HG03521 (cell line): Measurements from ENCODE around the gene AP5B1.

Source experiments
- ATAC-seq: cut with Tn5 transposase; IDR thresholded peaks from one replicate; pipeline ENCODE4 v1.9.1; 2021; ENCODE audit warnings: mild to moderate bottlenecking, moderate library complexity; ENCODE audit not compliant: unreplicated experiment

AP5B1 gene

DNA sequence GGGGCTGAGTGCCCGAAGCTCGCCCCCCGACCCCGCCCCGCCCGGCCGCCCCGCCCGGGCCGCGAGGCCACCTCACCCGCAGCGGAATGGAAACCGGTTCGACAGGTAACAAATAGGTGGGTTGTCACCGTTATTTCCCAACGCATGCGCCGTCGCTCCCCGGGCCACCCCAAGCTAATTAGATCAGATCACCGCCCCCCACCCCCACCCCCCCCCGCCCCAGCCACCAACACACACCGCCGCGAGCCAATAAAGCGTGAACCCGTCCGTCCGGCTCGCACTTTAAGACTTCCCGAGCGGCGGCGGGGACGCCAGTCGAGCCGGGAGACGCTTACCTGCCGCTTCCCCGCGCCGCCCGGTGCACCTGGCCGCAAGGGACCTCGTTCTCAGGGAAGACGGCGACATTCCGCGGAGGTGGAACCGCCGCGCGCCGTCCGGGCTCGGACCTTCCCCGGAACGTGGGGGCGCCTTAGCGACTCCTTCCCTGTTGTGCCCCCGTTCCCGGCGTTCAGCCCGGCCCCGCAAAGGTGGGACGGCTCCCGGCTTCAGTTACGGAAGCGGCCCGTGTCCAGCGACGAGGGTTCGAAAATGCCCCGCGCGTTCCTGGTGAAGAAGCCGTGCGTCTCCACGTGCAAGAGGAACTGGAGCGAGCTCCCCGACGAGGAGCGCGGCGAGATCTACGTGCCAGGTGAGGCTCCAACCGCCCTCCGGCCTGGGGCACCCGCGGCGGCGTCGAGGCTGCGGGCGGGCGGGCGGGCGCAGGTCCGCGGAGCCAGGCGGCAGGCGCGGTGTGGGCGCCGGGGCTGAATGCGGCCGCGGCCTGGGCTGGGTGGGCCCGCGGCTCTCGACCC, 6.2 kb upstream of the AP5B1 start, which contains the start of gene OVOL1:
Gene OVOL1 (plus strand): TSS at position 278 of the 851 bp plus-strand sequence. CDS start 311 bp downstream, at position 589.
- ATAC-seq = no peak

DNA sequence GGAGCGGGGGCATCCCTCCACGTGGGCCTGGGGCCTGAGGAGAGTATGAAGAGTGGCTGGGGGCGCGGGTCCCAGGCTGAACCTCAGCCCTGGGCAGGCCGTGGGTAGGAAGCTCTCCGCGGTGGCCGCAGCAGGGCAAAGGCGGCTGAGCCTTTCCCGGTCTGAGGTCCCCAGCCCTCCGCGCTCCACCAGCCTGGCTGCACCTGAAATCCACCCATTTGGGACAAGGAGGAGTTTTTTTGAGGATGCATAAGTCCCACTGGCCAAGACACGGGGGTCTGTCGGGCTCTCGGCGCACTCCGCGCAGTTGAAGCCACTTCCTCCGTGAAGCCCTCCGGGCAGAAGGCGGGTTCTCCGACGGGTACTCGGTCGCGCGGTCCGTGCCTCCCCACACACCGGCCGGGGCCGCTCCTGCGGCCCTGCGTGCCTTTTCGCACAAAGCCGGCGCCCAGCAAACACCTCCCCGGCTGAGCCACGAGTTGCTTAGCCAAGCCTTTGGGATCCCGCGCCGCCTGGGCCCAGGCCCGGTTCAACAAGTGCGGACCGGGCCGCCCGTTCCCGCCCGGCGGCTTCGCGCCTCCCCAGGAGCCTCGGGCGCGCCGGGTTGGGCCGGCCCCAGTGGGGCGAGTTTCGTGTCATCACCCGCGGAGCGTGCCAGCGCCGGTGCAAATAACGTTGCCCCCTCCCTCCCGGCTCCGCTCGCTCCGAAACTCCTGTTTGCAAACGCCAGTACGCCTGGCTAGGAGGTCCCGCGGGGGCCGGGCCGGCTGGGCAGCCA, 5.4 kb upstream of the AP5B1 start:
- ATAC-seq = no peak

DNA sequence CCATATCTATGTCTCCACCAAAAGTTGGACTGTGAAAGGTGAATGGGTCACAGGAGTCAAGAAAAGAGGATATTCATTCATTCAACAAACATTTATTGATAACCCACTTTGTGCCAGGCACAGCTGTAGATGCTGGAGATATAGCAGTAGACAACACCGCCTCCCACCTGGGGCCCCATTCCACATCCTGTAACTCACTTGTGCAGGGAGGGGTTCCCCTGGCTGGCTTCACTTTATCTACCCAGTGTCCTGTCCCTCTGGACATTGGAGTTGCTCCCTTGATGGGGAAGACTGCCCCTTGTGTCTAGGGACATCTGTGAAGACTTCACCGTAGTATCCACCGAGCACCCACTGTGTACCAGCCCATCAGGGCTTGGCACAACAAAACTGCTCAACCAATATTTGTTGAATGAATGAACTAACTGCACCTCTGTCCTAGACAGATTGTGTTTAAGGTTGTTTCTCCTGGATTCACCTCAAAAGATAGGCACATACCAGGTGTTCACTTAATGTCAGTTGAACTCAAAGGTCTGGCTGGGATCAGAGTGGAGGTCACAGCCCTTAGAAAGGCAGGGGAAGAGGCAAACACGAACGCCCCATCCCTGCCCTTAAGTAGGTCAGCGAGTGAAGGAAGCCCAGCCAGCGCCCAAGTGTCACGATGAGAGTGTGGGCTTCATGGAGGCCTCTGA, 4.7 kb upstream of the AP5B1 start:
- ATAC-seq = no peak

DNA sequence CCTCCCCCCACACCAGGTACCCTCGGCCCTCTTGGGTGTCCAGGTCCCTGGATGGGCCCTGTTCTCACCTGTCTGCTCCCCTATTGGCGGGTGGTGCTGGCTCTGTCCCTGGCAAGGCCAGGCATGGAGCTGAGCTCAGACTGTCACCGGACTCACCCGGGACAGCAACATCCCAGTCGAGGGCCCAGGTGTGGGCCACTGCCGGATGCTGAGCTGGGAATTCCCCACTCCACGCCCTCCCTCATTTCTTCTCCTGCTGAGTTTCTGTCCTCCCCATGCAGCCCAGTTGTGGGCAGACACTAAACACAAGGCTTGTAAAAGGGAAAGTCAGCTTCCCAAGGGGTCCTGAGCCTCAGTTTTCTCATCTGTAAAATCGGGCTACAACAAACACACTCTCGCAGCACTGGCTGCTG, 2.0 kb upstream of the AP5B1 start:
- no peak for ATAC-seq

DNA sequence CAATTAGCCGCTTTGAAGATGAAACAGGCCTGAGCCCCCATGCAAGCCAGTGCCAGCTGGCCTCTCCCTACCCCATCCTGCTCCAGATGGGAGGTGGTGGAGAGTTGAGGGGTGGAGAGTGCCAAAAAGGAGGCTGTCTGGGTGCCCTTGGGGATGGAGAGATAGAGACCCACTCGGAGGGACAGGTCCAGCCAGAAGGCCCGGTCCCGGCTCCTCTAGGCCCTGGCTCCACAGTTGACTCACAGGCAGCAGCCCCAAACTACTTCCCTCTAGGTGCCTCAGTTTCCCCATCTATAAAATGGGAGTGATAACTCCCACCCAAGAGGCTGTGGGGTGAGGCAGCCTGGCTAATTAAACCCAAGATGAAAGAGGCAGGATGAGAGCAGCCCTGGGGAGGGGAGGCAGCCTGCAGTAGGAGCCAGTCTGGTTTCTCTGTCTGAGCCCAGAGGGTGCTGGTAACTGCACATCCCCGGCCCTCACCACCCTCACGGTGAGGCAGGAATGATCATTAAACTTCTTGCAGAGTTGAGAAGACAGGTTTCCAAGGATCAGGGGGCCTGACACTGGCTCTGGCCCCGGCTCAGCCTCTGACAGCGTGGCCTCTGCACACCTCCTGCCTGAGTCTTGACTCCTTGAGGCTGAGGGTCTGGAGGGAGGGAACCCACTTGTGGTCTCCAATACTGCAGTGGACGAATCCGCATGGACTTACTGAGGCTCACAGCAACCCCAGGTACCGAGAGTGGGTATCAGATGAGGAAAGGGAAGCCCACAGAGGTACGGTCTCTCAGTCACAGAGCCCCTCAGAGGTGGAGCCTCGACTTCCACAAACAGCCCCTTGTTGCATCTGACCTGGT, 1.4 kb upstream of the AP5B1 start:
- ATAC-seq = no peak

DNA sequence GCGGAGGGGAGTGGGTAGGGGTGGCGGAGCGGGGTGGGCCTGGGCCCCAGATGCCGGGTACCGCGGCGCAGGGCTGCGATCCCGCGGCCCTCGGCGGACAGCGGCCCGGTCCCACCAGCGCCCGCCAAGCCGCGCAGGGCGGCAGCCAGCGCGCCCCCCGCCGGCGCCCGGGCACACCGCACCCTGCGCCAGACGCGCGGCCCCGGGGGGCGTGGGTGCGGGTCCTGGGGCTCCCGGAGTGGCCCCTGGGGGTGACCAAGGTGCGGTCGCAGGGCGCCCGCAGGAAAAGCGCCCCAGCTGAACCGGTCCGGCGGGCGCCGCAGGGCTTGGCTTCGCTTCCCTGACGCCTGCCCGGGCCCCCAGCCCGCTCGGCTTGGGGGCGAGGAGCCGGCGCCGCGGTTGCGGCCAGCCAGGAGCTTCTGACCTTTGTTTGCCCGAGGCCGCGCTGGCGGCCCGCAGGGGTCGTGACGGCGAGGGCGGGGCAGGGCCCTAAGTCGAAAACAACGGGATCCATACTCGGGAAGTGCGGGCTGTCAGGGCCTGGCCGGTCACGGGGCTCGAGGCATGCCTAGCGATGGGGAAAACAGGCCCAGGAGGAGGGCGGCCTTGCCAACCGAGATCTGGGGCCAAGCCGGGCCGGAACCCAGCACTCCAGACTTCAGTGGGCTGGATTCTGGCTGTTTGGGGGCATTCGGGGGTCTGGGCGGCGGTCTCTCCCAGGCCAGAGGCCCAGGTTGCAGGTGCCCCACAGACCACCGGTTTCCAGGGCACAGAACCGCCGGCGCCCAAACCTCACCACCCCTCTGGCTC, 581 bp upstream of the AP5B1 start:
- peak; percentile 23 for ATAC-seq

DNA sequence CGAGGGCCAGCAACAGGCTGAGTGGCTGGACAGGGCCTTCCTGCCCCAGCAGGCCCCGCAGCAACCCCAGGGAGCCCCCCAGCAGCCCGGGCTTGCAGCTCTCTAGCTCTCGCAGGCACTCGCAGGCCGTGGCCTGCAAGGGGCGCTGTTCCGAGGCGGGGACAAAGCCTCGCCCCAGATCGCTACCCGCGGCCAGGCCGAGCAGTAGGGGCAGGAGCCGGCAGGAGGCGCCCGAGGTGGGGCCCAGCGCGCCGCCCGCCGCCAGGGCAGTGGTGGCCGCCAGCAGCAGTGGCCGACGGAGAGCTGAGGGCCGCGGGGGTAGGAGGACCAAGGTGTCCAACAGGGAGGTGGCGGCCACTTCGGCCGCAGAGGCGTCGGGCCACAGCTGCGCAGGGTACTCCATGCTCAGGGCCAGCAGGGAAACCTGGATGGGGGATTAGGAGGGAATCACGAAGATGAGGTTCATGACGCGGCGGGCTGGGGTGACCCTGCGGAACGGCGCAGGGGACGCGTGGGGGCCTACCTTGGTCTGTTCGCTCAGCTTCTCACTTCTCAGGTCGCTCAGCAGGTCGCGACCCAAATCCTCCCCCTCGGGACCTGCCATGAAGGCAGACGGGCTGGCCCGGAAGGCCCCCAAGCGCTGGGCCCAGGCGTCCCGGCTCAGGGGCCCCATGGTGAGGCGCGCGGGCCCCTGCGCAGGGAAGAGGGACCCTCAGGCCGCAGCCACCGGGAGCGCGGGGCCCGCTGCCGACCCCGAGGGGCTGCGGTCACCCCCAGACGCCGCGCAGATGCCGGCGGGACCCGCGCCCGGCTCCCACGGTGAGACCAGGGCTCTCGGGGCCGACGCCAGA, 632 bp downstream of the AP5B1 start:
- peak; percentile 49 for ATAC-seq

DNA sequence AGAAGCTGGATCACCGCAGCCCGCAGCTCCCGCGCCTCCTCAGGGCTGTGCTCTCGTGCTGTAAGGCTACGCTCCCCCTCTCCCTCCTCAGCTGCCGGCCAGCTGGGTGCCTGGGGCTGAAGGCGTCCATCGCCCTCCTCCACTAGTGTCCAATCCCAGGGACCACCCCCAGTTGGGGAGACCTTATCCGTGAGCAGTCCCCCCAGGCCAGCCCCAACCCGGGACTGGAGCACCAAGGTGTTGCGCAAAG, 1.2 kb downstream of the AP5B1 start:
- no peak for ATAC-seq

DNA sequence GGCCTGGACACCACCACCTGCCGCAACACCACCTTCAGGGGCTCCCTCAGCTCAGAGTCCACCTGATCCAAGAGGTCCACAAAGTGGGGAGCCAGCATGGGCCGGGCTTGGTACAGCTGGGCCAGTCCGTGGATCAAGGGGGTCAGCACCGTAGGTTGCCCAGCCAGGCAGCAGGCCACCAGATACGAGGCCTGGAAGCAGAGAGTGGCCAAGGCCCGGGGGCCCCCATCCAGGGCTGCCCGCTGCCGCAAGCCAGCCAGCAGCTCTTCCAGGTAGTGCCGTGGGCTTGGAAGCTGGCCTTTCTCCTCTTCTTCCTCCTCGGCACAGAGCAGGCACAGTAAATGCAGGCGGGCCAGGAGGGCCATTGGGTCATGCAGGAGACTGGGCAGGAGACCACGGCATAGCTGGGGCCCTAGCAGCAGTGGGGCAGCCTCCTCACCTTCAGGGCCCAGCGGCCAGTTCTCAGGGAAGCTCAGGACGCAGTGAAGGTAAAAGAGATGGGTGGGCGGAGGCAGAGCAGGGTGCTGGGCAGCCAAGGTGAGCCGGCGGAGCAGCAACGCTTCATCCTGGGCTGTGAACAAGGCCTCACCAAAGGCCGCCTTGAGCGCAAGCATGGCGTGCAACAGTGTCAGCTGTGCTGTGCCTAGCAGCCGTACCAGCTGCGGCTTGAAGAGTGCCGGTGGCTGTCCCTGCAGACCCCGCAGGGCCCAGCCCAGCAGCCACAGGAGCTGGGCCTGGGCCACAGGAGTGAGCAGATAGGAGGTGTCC, 1.7 kb downstream of the AP5B1 start:
- ATAC-seq = no peak

DNA sequence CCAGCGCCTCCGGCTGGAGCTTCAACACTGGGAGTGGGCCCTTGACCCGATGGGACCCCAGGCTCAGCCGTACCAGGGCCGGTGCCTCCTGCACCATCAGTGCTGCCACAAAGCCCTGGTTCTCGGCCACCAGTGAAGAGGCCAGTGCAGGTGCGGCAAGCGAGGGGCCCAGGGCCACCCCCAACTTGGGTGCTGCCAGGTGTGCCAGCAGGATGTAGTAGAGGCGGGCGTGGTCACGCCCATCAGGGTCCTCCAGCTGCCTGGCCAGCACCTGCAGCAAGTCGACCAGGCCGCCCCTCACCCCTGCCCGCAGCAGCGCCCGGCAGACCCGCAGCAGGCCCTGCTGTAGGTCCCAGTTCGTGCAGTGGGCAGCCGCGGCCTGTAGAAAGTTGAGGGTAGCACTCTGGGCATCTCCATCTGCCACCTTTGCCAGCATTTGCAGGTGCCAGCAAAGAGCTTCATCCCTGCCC, 2.3 kb downstream of the AP5B1 start:
- no peak for ATAC-seq

DNA sequence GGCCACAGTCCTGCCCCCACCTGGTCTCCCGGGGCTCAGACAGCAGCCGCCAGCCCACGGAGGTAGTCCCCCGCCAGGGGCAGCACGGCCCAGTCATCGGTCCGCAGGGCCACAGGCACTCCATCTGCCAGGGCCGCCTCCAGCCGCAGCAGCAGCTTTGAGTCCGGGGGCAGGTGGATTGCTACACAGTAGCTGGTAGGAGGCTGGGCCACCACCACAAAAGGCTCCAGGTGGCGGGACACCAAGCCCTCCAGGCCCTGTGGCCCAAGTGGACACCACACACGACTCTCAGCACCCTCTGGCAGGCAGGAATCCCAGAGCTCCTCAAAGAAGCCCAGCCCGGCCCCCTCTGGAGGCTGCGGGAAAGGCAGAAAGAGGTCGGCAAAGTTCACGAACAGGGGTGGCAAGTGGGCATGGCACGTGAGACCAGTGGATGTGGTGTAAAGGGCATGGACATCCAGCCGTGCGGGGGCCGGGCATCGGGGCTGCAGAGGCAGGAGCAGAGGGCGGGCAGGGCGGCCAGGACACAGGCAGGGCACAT, 2.9 kb downstream of the AP5B1 start:
- no peak for ATAC-seq

DNA sequence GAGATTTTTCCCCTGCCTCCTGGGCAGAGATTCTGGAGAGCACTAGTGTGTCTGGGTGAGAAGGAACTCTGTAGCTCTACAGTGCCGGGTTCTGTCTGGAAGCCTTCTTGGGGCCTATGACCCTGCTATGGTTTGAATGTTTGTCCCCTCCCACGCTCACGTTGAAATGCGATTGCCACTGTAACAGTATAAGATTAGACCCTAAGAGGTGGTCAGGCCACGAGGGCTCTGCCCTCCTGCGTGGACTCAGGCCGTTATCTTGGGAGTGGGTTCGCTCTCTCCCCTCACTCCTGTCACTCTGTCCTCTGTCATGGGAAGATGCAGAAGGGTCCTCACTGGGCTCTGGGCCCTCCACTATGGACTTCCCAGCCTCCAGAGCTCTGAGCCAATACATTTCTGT, 3.5 kb downstream of the AP5B1 start:
- ATAC-seq = no peak

DNA sequence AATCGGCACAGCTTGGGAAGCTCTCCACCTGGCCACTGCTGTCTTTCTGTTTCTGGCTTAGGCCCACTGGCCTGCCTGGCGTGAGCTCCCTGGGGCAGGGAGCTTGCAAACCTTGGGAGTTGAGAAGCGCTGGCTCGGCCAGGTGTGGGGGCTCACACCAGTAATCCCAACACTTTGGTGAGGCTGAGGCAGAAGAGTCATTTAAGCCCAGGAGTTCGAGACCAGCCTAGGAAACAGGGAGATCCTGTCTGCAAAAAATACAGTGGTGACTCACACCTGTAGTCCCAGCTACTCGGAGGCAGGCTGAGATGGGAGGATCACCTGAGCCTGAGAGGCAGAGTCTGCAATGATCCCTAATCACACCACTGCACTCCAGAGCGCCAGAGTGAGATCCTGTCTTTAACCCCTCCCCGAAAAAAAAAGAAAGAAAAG, 4.0 kb downstream of the AP5B1 start:
- no peak for ATAC-seq

DNA sequence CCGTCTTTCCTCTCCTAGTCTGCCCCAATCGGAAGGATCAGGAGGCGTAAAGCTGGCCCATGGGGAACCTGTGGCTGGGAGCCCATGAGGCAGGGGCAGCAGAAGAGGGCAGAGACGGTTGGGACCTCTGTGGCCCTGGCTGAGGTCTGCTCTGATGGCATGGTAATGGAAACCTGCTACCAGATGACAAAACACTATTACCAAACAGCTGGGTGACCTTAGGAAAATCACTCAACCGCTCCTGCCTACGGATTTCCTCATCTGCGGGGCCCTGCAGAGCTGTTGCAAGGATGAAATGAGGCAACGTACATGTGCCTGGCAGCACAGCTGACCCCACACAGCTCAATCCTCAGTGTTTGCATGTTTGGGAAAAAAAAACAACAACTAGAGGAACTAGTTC, 4.6 kb downstream of the AP5B1 start:
- no peak for ATAC-seq

DNA sequence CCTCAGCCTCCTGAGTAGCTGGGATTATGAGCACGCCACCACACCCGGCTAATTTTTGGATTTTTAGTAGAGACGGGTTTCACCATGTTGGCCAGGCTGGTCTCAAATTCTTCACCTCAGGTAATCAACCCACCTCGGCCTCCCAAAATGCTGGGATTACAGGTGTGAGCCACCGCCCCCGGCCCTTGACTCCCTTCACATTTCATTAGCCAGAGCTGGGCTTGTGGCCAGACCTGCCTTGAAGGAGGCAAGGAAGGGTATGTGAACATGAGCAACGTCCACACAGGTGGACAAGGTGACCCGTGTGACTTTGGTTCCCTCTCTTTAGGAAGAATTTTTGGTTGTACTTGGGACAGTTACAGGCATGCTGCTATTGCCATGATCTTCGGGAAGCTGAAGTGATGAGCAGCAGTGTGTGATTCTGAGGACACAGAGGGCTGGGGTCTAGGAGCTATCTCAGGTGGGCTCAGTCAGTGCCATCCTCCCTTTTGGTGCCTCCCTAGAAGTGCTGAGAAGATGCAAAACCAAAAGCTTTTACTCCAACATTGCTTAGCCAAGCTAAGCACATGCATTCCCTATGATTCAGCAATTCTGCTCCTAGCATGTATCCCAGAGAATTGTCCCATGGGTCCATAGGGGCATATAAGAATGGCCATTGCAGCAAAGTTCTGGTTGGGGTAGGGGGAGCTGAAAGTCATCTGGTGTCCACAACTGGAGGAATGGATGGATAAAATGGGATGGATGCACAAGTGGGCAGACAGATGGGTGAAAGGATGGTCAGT, 6.1 kb downstream of the AP5B1 start:
- no peak for ATAC-seq

DNA sequence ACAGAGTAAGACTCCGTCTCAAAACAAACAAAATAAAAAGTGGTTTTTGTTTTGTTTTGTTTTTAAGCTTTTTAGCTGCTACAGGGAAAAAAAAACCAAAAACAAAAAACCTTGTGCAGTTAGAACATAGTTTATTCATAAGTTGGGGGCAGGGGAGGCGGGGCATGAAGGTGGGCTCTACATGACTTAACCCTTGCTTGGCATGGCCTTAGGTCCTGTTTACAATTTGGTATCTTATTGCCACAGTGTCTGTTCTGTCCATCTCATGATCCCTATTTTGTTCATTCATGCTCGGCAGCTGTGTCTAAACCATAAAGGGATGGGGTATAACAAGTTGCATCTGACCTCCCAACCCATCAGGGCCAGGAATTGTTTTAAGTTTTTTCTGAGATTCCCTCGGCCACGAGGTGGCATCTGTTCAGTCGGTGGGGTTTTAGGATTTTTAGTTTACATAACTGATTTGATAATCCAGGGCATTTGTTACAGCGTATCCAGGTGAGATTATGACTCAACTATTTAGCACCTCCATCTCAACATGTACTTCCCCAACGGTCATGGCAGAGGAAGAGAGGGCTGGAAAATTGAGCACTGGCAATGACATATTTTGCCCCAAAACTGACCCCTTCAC, 6.9 kb downstream of the AP5B1 start:
- no peak for ATAC-seq
